Right atrium auricular region (tissue), 2 donors: ENCODE data around the gene CDKAL1. TPM values are rescaled to one million over a fixed set of nuclear protein-coding genes. Genes with fewer than 3 reads are reported as not detected.

Source experiments
- DNase-seq: peaks from one replicate; pipeline ENCODE4 v3.0.0-alpha.2; 2019; ENCODE audit warnings: low spot score
- H3K27ac ChIP-seq, 2 donors: fragments of 200-600 bp; sonication (generic); 1 replicate in 1 of 2; 2 replicates in 1 of 2; pipeline ENCODE4 v1.5.1; 2016 to 2019
- H3K27me3 ChIP-seq, 2 donors: fragments of 200-600 bp; sonication (generic); one replicate each; pipeline versions ENCODE4 v1.5.1 to v1.6.0; 2017 to 2019
- H3K36me3 ChIP-seq: fragments of 200-600 bp; sonication (generic); one replicate; pipeline ENCODE4 v1.5.1; 2016
- H3K4me1 ChIP-seq, 2 donors: fragments of 200-600 bp; sonication (generic); one replicate each; pipeline versions ENCODE4 v1.5.1 to v1.6.0; 2017 to 2019
- H3K4me3 ChIP-seq, 2 donors: fragments of 200-600 bp; sonication (generic); 1 replicate in 1 of 2; 2 replicates in 1 of 2; pipeline ENCODE4 v1.5.1; 2017 to 2019; ENCODE audit warnings: mild to moderate bottlenecking in 1 of 2, moderate library complexity in 1 of 2
- H3K9me3 ChIP-seq, 2 donors: fragments of 200-600 bp; sonication (generic); one replicate each; pipeline ENCODE4 v1.5.1; 2019
- CTCF ChIP-seq, 2 donors: fragments of 200-600 bp; sonication (generic); IDR thresholded peaks; one replicate each; pipeline ENCODE4 v1.5.1; 2019; ENCODE audit warnings: antibody characterized with exemption in 2 of 2
- total RNA-seq, 2 donors: library from RNA; depleted of rRNA; stranded (reverse); fragments of >200 nt; gene quantifications; one replicate each; pipeline ENCODE4 v1.1.0, GENCODE V29; 2016

Gene CDKAL1
- total RNA-seq, 2 donors from 2014 or later, result 8.8 to 10.5 TPM

- TF ChIP-seq CTCF (IDR thresholded peaks at IDR 0.05), result no peak
- H3K4me1 ChIP-seq, result no peaks in the 10 kb centered on the region
- no peaks in the 10 kb centered on the region for H3K36me3 ChIP-seq
- no peak overlapping the region for H3K27ac ChIP-seq
- H3K9me3 ChIP-seq, result peaks cover 0 to 6% of the 10 kb centered on the region in 2 donors
- no peak for DNase-seq
- no peak overlapping the region for H3K4me3 ChIP-seq
- H3K27me3 ChIP-seq, result no peaks in the 10 kb centered on the region
Measured at GRCh38 chr6:20946022-20946421, 411.8 kb downstream of the CDKAL1 start.

- Histone ChIP-seq H3K4me1 (no peaks in the 10 kb centered on the region), H3K27me3 (no peaks in the 10 kb centered on the region), H3K36me3 (no peaks in the 10 kb centered on the region), H3K4me3 (no peak overlapping the region), H3K27ac (no peak overlapping the region), H3K9me3 (peaks cover 0 to 6% of the 10 kb centered on the region in 2 donors)
- TF ChIP-seq CTCF (IDR thresholded peaks at IDR 0.05), result no peak
- DNase-seq, result no peak
Measured at GRCh38 chr6:20946890-20947289, 412.6 kb downstream of the CDKAL1 start.

- H3K36me3 ChIP-seq, result no peaks in the 10 kb centered on the region
- no peak overlapping the region for H3K27ac ChIP-seq
- no peaks in the 10 kb centered on the region for H3K27me3 ChIP-seq
- H3K4me1 ChIP-seq, result peaks cover 0 to 8% of the 10 kb centered on the region in 2 donors
- no peak for DNase-seq
- no peak for TF ChIP-seq CTCF (IDR thresholded peaks at IDR 0.05)
- H3K4me3 ChIP-seq, result no peak overlapping the region
- H3K9me3 ChIP-seq, result peaks cover 0 to 3% of the 10 kb centered on the region in 2 donors
Measured at GRCh38 chr6:20947977-20948376, 413.7 kb downstream of the CDKAL1 start.

- no peaks in the 10 kb centered on the region for H3K27me3 ChIP-seq
- DNase-seq, result no peak
- H3K4me3 ChIP-seq, result no peak overlapping the region
- no peak overlapping the region for H3K27ac ChIP-seq
- TF ChIP-seq CTCF (IDR thresholded peaks at IDR 0.05), result no peak
- no peaks in the 10 kb centered on the region for H3K9me3 ChIP-seq
- H3K36me3 ChIP-seq, result no peaks in the 10 kb centered on the region
- H3K4me1 ChIP-seq, result peaks cover 0 to 13% of the 10 kb centered on the region in 2 donors
Measured at GRCh38 chr6:20948556-20948955, 414.3 kb downstream of the CDKAL1 start.

GRCh38 chr6:20949138-20949537 lies 414.9 kb downstream of the CDKAL1 start:
- H3K36me3 ChIP-seq, result no peaks in the 10 kb centered on the region
- no peak overlapping the region for H3K27ac ChIP-seq
- no peaks in the 10 kb centered on the region for H3K9me3 ChIP-seq
- no peaks in the 10 kb centered on the region for H3K27me3 ChIP-seq
- no peak for DNase-seq
- no peak for TF ChIP-seq CTCF (IDR thresholded peaks at IDR 0.05)
- no peak overlapping the region for H3K4me3 ChIP-seq
- peaks cover 0 to 13% of the 10 kb centered on the region in 2 donors for H3K4me1 ChIP-seq

GRCh38 chr6:20952699-20953474 lies 418.6 kb downstream of the CDKAL1 start:
- H3K4me3 ChIP-seq, result no peak overlapping the region
- no peaks in the 10 kb centered on the region for H3K36me3 ChIP-seq
- no peaks in the 10 kb centered on the region for H3K27me3 ChIP-seq
- H3K27ac ChIP-seq, result no peak overlapping the region
- no peak for DNase-seq
- no peaks in the 10 kb centered on the region for H3K9me3 ChIP-seq
- peaks cover 0 to 13% of the 10 kb centered on the region in 2 donors for H3K4me1 ChIP-seq
- TF ChIP-seq CTCF (IDR thresholded peaks at IDR 0.05), result no peak
